C1 segment of cervical spinal cord (tissue), 14 donors: Measurements from ENCODE around the gene SS18L1.

Source experiments
- DNase-seq, 14 donors: peaks; one replicate each; lab custom pipeline; 2025; lab: John Stamatoyannopoulos, UW

Gene SS18L1

DNA sequence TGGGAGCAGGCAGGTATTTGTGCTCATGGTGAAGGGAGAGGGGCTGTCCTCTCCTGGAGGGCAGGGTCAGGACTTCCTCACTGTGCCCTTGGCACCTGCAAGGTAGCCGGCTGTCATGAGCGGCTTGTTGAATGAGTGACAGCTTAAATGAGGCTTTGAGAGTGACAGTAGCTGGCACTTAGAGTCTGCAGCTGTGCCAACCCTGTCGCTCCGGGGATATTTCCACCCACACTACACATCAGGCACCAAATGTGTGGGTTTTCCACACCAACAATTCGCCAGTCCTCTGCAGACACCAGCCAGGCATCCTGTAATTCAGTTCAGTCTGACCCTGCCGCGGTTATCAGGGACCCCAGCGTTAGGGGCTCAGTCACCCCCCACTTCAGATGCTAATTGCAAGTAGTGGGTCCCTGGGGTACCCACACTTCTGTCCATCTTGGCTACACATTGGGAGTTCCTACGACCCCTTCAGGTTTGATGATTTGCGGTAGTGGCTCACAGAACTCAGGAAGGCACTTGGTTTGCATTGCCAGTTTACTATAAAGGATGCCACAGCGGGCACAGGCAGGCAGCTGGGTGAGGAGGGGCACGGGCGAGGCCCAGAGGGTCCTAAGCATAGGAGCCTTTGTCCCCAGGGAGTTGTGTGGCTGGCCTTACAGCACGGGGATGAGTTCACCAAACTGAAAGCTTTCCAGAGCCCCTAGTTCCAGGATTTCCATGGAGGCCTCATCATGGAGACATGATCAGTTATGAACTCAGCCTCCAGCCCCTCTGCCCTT, 48.4 kb downstream of the SS18L1 start:
- no peak for DNase-seq

DNA sequence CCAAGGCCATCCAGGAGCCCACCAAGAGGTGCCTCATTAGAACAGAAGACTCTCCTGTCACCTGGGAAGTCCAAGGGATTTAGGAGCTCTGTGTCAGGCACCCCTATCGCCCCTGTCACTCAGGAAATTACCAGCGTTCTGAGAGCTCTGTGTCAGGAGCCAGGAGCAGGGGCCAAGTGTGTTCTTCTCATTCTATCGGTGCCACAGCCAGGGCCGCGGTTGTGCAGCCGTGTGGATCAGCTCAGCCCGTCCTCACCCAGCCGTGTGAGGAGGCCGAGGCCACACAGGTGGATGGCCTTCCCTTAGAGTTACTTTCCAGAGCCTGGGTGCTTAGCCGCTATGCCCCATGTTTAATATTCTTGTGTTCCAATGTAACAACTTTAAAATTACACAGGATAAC, 49.1 kb downstream of the SS18L1 start:
- peak in 1 of 14 donors; percentile 20 for DNase-seq

DNA sequence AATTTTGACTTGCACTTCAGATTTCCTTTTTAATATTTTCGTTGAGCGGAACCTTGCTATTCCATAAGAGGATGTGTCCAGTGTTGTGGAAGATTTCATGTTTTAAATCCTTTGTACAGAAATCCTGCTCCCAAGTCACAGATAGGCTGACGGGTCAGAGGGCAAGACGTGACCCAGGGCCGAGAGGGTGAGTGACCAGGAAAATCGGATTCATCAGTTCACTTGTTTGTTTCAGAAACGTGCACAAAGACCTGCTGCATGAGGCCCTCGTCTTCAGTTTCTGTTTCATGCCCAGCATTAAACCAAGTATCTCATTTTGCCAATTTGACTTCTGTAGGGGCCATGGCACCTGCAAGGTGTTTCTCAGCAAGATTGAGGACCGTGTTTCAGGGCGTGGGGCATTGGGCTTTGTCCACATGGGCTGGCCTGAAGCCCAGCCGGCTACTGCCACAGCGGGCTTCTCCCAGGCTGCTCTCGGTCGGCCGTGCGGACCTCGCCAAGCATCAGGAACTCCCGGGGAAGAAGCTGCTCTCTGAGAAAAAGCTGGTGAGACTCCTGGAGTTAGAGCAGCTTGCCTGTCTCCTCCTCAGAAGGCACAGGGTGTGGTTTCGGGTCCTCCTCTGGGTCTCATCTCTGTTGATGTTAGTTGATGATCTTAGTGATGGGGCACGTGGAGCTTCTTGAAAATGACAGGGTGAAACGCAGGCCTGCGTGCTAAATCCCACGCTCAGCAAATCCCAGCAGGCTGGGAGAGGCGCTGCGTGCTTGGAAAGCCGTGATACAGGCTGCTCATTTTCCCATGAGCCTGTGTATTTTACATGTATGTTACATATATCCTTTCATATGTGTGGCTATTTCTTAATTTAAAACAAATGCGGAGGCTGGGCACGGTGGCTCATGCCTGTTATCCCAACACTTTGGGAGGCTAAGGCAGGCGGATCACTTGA, 49.8 kb downstream of the SS18L1 start:
- peak in 1 of 14 donors; percentile 50 for DNase-seq

DNA sequence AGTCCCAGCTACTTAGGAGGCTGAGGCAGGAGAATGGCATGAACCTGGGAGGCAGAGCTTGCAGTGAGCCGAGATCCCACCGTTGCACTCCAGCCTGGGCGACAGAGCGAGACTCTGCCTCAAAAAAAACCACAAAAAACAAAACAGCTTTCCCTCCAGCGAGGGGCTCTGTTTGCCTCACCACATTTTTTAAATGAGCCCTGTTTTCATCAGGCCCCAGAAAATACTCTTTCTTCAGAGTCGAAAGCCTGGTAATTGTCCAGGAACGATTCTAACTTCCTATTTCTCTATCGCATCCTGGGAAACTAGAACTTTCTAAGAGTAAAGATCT, 51.5 kb downstream of the SS18L1 start:
- DNase-seq, result no peak

DNA sequence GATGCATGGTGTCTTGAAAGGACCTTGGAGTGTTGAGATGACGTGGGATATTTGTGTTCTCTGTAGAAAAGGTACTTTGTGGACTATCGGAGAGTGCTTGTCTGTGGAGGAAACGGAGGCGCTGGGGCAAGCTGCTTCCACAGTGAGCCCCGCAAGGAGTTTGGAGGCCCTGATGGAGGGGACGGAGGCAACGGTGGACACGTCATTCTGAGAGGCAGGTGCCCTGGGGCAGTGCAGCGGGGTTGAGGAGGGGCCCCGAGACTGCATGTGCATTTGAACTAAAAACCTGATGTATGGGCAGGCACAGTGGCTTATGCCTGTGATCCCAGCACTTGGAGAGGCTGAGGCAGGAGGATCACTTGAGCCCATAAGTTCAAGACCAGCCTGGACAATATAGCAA, 52.2 kb downstream of the SS18L1 start:
- no peak for DNase-seq

DNA sequence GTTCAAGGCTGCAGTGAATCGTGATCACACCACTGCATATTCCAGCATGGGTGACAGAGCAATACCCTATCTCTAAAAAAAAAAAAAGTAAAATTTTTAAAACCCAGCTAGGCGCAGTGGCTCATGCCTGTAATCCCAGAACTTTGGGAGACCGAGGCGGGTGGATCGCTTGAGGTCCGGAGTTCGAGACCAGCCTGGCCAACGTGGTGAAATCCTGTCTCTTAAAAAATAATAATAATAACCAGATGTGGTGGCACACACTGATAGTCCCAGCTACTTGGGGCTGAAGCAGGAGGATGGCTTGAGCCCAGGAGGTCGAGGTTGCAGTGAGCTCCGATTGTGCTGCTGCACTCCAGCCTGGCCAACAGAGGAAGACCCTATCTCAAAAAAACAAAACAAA, 52.7 kb downstream of the SS18L1 start:
- no peak for DNase-seq

DNA sequence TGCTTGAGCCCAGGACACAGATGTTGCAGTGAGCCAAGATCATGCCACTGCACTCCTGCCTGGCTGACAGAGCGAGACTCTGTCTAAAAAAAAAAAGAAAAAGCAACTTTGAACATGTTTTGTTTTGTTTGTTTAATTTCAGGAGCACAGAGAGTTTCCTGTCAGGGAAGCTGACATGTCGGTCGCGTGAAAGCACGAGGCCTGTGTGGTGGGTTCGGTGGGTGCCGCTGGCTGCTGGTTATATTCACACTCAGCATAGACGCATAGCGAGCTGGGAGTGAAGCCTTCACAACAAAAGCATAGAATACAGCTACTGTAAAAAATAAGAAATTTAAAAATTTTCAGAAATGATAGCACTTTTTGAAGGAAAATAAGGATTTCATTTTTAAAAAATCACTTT, 53.7 kb downstream of the SS18L1 start:
- no peak for DNase-seq

DNA sequence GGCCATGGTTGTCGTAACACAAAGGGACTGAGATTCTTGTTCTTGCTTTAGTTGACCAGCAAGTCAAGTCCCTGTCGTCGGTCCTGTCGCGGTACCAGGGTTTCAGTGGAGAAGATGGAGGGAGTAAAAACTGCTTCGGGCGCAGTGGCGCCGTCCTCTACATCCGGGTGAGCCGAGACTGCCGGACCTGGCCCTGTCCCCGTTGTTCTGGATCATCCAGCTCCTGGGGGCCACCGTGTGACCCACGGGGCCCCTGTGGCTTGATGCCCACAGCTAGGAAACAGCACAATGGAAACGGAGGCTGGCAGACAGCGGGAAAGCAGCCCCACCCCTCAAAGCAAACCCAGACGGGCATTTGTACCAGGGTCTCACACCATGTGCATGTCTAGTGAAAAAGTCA, 54.2 kb downstream of the SS18L1 start:
- no peak for DNase-seq

DNA sequence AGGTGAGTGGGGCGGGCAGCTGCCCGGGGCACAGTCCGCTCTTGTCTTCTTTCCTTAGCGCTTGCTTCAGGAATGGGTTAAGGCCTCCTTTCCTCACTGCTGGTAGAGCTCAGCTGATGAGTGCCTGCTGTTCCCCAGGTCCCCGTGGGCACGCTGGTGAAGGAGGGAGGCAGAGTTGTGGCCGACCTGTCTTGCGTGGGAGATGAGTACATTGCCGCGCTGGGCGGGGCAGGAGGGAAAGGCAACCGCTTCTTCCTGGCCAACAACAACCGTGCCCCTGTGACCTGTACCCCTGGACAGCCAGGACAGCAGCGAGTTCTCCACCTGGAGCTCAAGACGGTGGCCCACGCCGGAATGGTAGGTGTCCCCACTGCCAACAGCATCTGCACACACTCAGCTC, 54.9 kb downstream of the SS18L1 start:
- DNase-seq, result no peak

DNA sequence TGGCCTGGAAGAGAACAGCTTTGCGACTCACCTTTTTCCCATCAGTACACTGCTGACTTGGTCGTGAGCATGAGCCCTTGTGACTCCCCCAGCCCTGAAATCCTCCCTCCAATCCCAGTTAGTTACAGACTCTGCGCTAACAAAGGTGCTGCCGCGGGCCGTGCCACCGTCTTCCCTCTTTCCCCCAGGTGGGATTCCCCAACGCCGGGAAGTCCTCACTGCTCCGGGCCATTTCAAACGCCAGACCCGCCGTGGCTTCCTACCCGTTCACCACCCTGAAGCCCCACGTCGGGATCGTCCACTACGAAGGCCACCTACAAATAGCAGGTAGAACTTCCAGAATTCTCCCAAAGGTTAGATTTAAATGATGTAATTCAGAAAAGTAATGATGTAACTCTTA, 55.4 kb downstream of the SS18L1 start:
- no peak for DNase-seq

DNA sequence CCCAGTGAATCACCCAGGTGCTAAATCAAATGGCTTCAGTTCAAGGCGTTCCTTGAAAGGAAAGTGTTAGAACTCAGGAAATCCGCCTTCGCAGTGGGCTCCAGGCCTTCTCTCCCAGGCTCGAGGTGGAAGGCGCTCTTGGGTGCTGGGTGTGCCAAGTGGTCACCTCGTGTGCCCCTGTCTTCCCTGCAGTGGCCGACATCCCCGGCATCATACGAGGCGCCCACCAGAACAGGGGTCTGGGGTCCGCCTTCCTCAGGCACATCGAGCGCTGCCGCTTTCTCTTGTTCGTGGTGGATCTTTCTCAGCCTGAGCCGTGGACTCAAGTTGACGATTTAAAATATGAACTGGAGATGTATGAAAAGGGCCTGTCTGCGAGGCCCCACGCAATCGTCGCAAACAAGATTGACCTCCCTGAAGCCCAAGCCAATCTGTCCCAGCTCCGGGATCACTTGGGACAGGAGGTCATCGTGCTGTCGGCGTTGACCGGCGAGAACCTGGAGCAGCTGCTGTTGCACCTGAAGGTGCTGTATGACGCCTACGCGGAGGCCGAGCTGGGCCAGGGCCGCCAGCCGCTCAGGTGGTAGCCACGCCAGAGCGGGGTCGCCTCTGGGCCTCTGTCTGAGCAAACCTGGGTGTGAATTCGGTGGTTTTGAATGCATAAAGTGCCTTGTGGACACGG, 57.1 kb downstream of the SS18L1 start:
- no peak for DNase-seq

DNA sequence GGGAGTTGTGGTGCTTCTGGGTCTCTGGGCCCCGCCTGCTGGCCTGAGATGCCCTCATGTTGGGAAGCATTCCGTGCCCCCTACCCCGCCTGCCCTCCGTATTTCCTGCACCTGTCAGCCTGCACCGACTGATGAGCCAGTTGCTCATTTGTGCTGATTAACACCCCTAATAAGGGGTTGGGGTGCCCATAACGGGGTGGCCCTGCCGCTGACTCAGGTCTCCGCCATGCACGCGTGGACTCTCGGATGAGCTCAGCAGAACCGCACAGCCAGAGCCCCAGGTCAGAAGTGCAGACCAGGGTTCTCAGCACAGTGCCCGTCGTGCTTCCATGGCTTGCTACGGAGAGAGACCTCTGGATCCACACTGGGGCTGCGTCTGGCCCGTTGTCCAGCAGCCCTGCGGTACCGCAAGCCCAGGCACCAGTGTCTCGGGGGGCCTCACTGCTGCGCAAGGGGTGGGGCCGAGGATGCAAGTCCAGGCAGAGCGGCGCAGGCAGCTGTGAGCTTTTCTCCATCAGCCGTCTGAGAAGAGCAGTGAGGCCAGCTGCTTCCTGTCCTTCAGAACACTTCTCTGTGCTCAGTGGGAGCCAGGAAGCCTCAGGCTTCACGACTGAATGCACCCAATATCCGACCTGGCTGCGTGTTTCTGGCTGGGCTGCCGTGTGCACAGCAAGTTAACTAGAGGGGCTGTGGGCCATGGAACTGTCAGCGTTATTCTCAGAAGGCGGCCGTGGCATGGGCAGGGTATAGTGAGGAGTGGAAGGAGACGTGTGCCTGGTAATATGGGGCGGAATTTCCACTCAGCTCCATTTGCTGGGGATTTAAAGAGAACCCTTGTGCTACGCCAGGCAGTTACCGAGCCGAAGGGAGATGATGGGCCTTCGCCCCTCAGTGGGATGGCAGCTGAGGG, 57.9 kb downstream of the SS18L1 start:
- DNase-seq, result peak in 1 of 14 donors; percentile 35

DNA sequence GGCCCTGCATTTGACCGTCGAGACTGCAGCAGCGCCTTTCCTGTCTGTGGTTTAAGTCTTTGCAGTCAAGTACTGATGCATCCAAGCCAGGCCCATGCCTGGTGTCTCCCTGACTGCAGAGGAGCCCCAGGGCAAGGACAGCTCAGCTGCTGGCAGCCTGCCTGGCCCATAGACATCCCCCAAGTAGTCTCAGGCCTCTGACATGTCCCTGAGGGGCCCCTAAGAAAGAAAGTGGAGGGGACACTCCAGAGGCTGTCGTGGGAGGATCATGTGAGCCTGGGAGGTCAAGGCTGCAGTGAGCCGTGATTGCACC, 58.5 kb downstream of the SS18L1 start:
- no peak for DNase-seq

DNA sequence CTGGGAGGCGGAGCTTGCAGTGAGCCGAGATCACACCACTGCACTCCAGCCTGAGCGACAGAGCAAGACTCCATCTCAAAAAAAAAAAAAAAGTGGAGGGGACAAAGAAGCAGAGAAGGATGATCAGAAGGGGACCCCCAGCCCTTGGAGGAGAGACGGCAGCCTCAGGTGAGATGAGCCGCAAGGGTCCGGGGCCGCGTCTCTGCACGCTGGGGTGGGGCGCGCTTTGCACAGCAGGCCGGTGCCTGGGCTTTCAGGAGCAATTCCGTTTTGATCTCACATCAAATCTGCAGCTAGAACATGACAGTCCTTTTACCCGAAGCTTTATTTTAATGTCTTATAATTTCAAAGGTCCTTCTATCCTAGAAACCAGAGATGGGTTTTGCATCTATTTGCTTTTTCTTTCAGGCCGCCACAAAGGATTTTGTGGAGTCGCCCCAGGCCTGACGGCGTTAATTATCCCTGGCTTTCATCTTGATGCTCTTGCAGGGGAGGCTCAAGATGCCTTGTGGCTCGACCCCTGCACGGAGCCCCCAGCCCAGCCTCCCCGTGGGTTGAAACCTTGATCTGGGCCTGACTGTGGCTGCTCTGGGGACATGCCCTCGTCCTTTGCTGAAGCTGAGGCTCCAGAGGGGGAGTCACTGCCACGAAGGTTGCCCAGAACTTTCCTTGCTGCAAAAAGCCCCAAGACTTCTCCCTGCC, 59.3 kb downstream of the SS18L1 start:
- no peak for DNase-seq

DNA sequence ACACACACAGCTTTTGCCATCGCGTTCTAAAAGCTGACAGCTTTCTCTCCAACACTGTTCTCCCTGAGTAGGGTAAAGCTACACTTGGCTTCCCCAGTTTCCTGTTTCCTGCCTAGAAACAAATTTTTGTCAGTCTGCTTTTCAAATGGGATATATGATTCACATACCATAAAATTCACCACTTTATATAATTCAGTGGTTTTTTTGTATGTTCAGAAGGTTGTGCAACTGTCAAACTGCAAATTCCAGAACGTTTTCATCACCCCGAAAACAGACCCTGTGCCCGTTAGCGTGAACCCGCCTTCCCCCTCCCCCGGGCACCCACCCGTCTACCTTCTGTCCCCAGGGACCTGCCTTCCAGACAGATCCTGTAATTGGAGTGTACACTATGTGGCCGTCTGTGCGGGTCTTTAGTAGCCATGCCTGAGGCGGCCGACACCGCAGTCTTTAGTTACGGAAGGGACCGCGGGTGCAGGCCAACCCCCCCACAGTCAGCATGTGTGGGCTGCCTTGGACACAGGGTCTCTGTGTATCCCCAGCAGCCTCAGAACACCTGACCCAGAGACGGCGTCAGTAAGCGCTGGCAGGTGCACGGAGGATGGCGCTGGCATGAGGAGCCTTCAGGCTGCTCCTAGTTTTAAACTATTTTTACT, 59.9 kb downstream of the SS18L1 start:
- no peak for DNase-seq

DNA sequence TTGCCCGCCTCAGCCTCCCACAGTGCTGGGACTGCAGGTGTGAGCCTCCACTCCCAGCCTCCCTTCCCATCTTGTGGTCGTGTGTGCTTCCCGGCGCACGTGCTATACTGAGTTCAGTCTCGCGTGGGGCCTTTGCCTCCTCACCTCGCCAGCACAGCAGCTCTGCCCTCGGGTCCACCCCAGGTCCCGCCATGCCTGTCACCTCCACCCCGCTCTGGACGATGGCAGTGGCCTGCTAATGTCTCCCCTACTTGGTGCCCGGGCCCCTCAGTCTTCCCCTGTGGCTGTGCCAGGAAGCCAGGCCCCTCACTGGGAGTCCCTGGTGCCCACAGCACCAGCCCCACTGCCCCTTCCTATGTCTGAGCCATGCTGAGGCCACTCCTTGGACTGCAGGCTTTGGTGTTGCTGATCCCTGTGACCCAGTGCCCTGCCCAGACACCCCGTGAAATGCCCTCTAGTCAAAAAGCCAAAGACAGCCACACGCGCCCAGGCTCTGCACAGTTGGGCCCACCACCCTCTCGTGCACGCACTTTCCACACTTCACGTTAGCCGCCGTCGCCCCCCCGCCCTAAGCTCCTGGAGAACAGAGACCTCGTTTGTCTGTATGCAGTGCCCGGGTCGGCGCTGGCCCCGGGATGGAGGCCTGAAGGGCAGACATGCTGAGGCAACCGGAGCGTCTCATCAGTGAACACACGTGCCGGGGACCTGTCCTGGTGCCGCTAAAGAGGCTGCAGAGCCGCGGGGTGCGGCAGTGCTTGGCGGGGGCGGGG, 62.2 kb downstream of the SS18L1 start:
- no peak for DNase-seq

DNA sequence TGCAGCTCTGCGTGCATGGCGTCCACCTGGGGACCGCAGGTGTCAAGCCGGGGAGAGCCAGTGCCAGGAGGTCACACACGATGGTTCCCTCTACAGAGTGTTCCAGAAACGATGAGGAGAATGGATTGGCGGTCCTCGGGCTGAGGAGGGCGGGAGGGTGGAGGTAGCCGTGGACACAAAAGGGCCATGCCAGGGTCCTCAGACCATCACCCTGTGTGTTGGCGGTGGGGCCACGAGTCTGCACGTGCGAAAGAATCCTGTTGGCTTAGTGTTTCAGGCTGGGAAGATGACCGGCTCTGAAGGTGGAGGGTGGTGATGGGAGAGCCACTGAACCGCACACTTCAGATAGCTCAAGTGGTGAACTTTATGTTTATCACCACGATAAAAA, 62.8 kb downstream of the SS18L1 start:
- DNase-seq, result no peak

DNA sequence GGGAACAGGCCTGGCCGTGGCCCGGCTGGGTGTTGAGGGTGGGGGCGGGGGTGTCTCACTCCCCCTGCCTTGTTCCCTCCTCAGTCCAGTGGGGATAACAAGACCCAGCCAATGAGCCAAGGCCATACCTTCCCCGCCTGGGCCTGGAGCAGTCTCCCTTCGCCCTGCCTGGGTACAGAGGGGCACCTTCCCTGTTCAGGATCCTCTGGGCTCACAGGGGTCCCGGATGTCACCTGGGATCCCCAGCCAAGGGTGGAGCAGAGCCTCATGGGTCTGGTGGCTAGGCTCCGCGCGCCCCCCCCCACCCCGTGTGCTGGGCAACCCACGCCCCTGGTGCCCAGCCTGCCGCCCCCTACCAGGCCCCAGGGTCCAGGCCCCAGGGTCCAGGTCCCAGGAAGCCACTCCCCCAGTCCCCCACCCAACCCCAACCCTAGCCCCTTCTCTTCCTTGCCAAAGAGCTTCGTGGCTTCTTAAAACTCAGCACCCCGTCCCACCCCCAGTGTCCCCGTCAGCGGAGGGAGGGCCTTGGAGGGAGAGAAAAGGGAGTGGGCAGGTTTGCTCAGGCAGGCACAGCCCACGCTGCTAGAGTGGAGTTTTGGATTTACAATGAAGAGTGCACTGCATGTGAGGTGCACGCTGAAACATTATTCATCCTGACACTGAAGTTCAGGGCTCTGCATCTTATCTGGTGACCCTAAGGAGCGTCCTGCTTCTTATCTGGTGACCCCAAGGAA, 64.7 kb downstream of the SS18L1 start:
- no peak for DNase-seq
